Measurements from ENCODE around the gene MBNL1. TPM values are rescaled to one million over a fixed set of nuclear protein-coding genes. Genes with fewer than 3 reads are reported as not detected.

The MBNL1 gene
- total RNA-seq, 4 donors from 2014 or later = 152 to 286 (median 228) TPM

DNA sequence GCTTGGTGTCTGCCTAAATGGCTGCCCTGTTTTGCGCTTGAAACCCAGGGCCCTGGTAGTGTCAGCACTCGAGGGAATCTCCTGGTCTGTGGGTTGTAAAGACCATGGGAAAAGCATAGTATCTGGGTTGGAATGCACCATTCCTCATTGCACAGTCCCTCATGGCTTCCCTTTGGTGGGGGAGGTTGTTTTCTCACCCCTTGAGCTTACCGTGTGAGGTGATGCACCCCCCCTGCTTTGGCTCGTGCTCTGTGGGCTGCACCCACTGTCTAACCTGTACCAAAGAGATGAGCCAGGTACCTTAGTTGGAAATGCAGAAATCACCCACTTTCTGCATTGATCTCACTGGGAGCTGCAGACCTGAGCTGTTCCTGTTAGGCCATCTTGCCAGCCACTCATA is 104.7 kb downstream of the MBNL1 start:
- 92 to 93% methylated on average over 4 of the region's 4 CpGs for WGBS, 2 donors
- intact Hi-C loops (cut with DNase I; ENCODE audit: low total_unique reads) = no loop called here
- no peak for TF ChIP-seq POLR2A (IDR thresholded peaks at IDR 0.05)
- TF ChIP-seq, protein P1, sequence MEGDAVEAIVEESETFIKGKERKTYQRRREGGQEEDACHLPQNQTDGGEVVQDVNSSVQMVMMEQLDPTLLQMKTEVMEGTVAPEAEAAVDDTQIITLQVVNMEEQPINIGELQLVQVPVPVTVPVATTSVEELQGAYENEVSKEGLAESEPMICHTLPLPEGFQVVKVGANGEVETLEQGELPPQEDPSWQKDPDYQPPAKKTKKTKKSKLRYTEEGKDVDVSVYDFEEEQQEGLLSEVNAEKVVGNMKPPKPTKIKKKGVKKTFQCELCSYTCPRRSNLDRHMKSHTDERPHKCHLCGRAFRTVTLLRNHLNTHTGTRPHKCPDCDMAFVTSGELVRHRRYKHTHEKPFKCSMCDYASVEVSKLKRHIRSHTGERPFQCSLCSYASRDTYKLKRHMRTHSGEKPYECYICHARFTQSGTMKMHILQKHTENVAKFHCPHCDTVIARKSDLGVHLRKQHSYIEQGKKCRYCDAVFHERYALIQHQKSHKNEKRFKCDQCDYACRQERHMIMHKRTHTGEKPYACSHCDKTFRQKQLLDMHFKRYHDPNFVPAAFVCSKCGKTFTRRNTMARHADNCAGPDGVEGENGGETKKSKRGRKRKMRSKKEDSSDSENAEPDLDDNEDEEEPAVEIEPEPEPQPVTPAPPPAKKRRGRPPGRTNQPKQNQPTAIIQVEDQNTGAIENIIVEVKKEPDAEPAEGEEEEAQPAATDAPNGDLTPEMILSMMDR (IDR thresholded peaks at IDR 0.05) = no peak
- no peak for DNase-seq (ENCODE audit: low spot score in 2 of 2)
- no peak overlapping the region for H3K4me3 ChIP-seq (ENCODE audit: low read depth, poor library complexity, severe bottlenecking)

DNA sequence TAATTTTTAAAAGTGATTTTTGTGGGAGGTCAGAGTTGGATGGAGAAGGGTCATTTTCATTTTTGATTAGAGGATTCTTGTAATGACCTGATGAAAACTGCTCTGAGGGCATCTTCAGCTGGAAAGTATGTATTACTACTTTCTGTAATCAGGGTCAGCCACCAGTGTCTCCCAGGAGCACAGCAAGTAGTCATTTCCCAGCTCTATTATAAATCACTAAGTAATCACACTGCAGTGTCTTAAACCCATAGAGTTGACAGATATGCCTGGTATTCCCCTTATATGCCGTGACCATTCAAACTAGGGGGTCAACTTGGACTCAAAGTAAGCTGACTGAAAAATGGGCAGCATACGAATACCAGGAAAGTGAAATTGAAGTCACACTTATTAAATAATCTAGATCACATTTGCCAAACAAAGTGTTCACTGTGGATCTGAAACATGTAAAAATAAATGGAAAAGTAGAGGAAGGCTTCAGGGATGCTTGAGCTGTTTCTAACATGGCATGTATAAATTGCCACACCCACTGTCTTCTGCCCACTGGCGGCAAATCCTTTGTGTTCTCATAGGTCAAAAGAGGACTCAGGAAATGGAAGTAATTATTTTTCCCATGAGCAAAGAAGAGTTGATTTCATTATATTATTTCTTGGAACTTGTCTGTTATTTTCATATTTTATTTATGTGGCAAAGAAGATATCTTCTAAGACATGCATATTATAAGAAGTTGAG is 105.7 kb downstream of the MBNL1 start:
- DNase-seq (ENCODE audit: low spot score in 2 of 2) = no peak
- no peak overlapping the region for H3K4me3 ChIP-seq (ENCODE audit: low read depth, poor library complexity, severe bottlenecking)
- intact Hi-C loops (cut with DNase I; ENCODE audit: low total_unique reads) = no loop called here
- no peak for TF ChIP-seq POLR2A (IDR thresholded peaks at IDR 0.05)
- TF ChIP-seq, protein P1 (IDR thresholded peaks at IDR 0.05) = no peak
- WGBS, 2 donors = 45% methylated on average over 3 of the region's 3 CpGs

GRCh38 chr3:152375546-152375945 is 106.8 kb downstream of the MBNL1 start:
- intact Hi-C loops (cut with DNase I; ENCODE audit: low total_unique reads) = no loop called here
- 80 to 81% methylated on average over 3 of the region's 3 CpGs for WGBS, 2 donors
- H3K4me3 ChIP-seq (ENCODE audit: low read depth, poor library complexity, severe bottlenecking) = no peak overlapping the region
- no peak for DNase-seq (ENCODE audit: low spot score in 2 of 2)
- no peak for TF ChIP-seq POLR2A (IDR thresholded peaks at IDR 0.05)
- TF ChIP-seq, protein P1 (IDR thresholded peaks at IDR 0.05) = no peak

GRCh38 chr3:152376351-152377183 is 107.8 kb downstream of the MBNL1 start:
- no peak for TF ChIP-seq POLR2A (IDR thresholded peaks at IDR 0.05)
- TF ChIP-seq, protein P1 (IDR thresholded peaks at IDR 0.05) = no peak
- intact Hi-C loops (cut with DNase I; ENCODE audit: low total_unique reads) = no loop called here
- 66 to 69% methylated on average over 9 of the region's 9 CpGs for WGBS, 2 donors
- DNase-seq (ENCODE audit: low spot score in 2 of 2) = no peak
- no peak overlapping the region for H3K4me3 ChIP-seq (ENCODE audit: low read depth, poor library complexity, severe bottlenecking)

GRCh38 chr3:152377184-152377570 is 108.4 kb downstream of the MBNL1 start:
- TF ChIP-seq, protein P1 (IDR thresholded peaks at IDR 0.05) = no peak
- TF ChIP-seq POLR2A (IDR thresholded peaks at IDR 0.05) = no peak
- H3K4me3 ChIP-seq (ENCODE audit: low read depth, poor library complexity, severe bottlenecking) = no peak overlapping the region
- DNase-seq (ENCODE audit: low spot score in 2 of 2) = no peak
- intact Hi-C loops (cut with DNase I; ENCODE audit: low total_unique reads) = no loop called here
- WGBS, 2 donors = 93 to 95% methylated on average over 4 of the region's 4 CpGs
